Osteocyte (in vitro differentiated cells): ENCODE data around the gene XRCC5. TPM values are rescaled to one million over a fixed set of nuclear protein-coding genes. Genes with fewer than 3 reads are reported as not detected.

Source experiments
- DNase-seq: peaks from one replicate; pipeline ENCODE4 v3.0.0; 2021; ENCODE audit warnings: mixed read lengths; ENCODE audit not compliant: unreplicated experiment; ENCODE audit errors: extremely low spot score
- H3K27ac Mint-ChIP-seq: one replicate; pipeline ENCODE4 v1.8.0; 2021; ENCODE audit warnings: mild to moderate bottlenecking, mixed read lengths; ENCODE audit not compliant: unreplicated experiment
- H3K27me3 Mint-ChIP-seq: one replicate; pipeline ENCODE4 v1.8.0; 2021; ENCODE audit warnings: mixed read lengths; ENCODE audit not compliant: unreplicated experiment
- H3K36me3 Mint-ChIP-seq: one replicate; pipeline ENCODE4 v1.8.0; 2021; ENCODE audit warnings: mixed read lengths; ENCODE audit not compliant: unreplicated experiment
- H3K4me1 Mint-ChIP-seq: one replicate; pipeline ENCODE4 v1.8.0; 2021; ENCODE audit warnings: mixed read lengths; ENCODE audit not compliant: unreplicated experiment
- H3K4me3 Mint-ChIP-seq: one replicate; pipeline ENCODE4 v1.8.0; 2021; ENCODE audit warnings: mild to moderate bottlenecking, moderate library complexity, mixed read lengths; ENCODE audit not compliant: unreplicated experiment
- H3K9me3 Mint-ChIP-seq: one replicate; pipeline ENCODE4 v1.8.0; 2021; ENCODE audit warnings: mixed read lengths; ENCODE audit not compliant: unreplicated experiment
- total RNA-seq: library from RNA; stranded (reverse); gene quantifications from 2 replicates; pipeline ENCODE4 v1.2.1, GENCODE V29; 2021
- TF ChIP-seq, protein P1 (sequence below): fragments of 200-600 bp; sonication (generic); IDR thresholded peaks from 2 replicates; pipeline ENCODE4 v1.5.0; 2021; ENCODE audit warnings: antibody characterized with exemption, mild to moderate bottlenecking, moderate library complexity

The XRCC5 gene
- total RNA-seq, 1 donor from 2014 or later: 224 TPM

DNA sequence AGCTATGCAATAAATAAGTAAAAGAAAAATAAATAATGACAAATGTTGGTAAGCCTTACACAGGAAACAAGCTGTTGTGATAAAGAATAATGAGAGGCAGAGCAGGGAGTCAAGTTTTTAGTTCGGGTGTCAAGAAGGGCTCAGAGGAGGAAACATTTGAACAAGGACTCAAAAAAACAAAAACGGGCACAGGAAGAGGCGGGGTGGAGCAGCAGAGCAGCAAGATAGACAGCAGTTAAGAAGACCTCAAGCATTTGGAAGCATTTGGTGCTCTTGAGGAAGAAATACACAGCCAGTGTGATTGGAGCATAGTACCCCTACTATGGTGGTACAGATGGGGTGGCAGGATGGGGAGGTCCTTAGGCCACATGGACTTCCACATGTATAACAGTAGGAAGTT is 24.6 kb upstream of the XRCC5 start:
- Mint-ChIP-seq H3K4me1 (peaks cover 37% of the 10 kb centered on the region), H3K27ac (peak overlapping the region; percentile 12), H3K27me3 (no peaks in the 10 kb centered on the region), H3K4me3 (no peak overlapping the region), H3K36me3 (no peaks in the 10 kb centered on the region), H3K9me3 (no peaks in the 10 kb centered on the region)
- DNase-seq: no peak
- TF ChIP-seq, protein P1, sequence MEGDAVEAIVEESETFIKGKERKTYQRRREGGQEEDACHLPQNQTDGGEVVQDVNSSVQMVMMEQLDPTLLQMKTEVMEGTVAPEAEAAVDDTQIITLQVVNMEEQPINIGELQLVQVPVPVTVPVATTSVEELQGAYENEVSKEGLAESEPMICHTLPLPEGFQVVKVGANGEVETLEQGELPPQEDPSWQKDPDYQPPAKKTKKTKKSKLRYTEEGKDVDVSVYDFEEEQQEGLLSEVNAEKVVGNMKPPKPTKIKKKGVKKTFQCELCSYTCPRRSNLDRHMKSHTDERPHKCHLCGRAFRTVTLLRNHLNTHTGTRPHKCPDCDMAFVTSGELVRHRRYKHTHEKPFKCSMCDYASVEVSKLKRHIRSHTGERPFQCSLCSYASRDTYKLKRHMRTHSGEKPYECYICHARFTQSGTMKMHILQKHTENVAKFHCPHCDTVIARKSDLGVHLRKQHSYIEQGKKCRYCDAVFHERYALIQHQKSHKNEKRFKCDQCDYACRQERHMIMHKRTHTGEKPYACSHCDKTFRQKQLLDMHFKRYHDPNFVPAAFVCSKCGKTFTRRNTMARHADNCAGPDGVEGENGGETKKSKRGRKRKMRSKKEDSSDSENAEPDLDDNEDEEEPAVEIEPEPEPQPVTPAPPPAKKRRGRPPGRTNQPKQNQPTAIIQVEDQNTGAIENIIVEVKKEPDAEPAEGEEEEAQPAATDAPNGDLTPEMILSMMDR: no peak

DNA sequence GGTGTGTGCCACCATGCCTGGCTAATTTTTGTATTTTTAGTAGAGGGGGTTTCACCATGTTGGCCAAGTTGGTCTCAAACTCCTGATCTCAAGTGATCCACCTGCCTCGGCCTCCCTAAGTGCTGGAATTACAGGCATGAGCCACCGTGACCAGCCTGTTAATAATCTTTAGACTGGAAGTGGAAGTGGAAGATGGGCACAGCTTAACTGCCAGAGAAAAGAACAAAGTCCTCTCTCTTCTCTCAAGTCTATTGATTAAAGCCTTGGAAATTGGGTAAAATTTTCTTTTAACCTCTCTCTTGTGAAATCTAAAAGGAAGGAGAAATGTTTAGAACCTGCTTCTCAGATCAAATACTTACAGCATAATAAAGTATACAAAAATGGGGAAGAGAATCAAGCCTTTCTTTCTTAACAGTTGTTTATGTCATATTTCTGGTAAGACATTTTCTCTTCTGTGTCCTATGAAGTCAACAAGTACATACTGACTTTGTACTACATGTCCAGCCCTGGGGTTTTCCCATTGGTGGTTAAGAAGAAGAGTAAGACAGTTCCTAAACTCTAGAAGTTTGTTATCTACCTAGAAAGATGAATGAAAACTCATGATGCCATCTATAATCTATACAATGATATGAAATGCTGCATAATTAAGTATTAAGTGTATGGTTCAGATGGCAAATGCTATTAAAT is 22.8 kb upstream of the XRCC5 start:
- Mint-ChIP-seq H3K36me3 (no peaks in the 10 kb centered on the region), H3K27ac (no peak overlapping the region), H3K4me1 (peaks cover 31% of the 10 kb centered on the region), H3K27me3 (no peaks in the 10 kb centered on the region), H3K9me3 (no peaks in the 10 kb centered on the region), H3K4me3 (no peak overlapping the region)
- no peak for DNase-seq
- TF ChIP-seq, protein P1: no peak

DNA sequence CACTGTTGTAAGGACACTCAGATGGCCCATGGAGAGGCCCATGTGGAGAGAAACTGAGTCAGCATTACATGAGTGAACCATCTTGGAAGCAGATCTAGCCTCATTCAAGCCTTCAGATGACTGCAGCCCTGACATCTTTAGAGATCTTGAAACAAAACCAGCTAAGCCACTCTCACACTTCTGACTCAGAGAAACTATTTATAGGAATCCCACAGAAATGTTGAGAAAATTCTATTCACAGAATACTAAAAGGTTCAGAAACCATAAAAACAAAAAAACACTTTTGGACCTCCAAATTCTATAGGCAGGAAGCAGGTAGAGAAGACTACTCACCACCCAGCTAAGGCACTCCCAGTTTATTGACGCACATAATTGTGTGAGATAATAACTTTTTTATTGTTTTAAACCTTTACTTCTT is 18.8 kb upstream of the XRCC5 start:
- Mint-ChIP-seq H3K36me3 (no peaks in the 10 kb centered on the region), H3K4me1 (no peaks in the 10 kb centered on the region), H3K4me3 (no peak overlapping the region), H3K27ac (no peak overlapping the region), H3K27me3 (peaks cover 2% of the 10 kb centered on the region), H3K9me3 (no peaks in the 10 kb centered on the region)
- DNase-seq: no peak
- TF ChIP-seq, protein P1: no peak

DNA sequence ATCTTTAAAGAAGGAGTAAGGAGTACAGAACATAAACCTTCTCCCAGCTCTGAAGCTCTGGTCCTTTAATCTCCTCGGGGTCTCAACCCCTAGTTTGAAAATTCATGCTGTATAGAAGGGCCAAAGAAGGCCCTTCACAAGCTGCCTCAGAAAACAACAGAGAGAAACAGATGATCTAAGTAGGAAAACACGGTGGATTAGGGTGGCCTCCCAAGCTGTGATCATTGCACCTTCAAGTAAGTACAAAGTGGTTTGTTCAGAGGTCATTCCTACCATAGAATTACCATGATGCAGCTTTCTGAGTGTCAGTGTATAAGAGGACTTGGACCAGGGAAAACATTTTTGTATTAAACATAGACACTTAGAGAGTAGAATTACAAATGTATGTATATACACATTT is 16.5 kb upstream of the XRCC5 start:
- TF ChIP-seq, protein P1: no peak

DNA sequence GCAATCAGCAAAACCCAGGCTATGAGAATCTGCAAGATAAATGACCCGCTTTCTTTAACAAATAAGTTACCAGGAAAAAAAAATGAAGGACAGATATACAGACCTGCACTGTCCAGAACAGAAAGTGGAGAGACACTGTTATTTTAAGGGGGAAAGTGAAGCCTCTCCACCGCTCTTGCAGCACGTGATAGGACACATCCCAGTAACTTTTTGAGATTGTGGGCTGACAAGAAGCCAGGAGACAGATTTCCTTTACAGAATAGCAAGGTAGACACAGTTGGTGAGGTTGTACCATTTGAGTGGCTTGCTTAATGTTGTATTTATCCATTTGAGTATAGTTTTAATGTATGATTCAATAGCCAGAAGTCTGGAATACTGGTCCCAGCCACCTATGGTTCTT is 14.4 kb upstream of the XRCC5 start:
- peaks cover 2% of the 10 kb centered on the region for H3K27me3 Mint-ChIP-seq
- no peak for DNase-seq
- H3K27ac Mint-ChIP-seq: no peak overlapping the region
- H3K4me3 Mint-ChIP-seq: no peak overlapping the region
- no peaks in the 10 kb centered on the region for H3K9me3 Mint-ChIP-seq
- no peaks in the 10 kb centered on the region for H3K4me1 Mint-ChIP-seq
- TF ChIP-seq, protein P1: no peak
- H3K36me3 Mint-ChIP-seq: no peaks in the 10 kb centered on the region

More for the DNA sequence above, 16.5 kb upstream of the XRCC5 start:
- no peak overlapping the region for H3K27ac Mint-ChIP-seq
- peaks cover 2% of the 10 kb centered on the region for H3K27me3 Mint-ChIP-seq
- no peak for DNase-seq
- no peaks in the 10 kb centered on the region for H3K4me1 Mint-ChIP-seq
- no peaks in the 10 kb centered on the region for H3K36me3 Mint-ChIP-seq
- no peak overlapping the region for H3K4me3 Mint-ChIP-seq
- no peaks in the 10 kb centered on the region for H3K9me3 Mint-ChIP-seq
